Naive thymus-derived CD4-positive, alpha-beta T cell (primary cell): Measurements from ENCODE around the gene IMP4. TPM values are rescaled to one million over a fixed set of nuclear protein-coding genes. Genes with fewer than 3 reads are reported as not detected.

ENCODE experiments used
- ATAC-seq: fragments of 150-1000 bp; cut with Tn5 transposase; 2 replicates; pipeline ENCODE4 v1.10.0; 2021; ENCODE audit warnings: mild to moderate bottlenecking, moderate library complexity
- CTCF ChIA-PET: fragments of 350-600 bp; sonication (Branson Sonifier 250); formaldehyde crosslinking; loops from one replicate; lab custom pipeline; 2021; ENCODE audit warnings: antibody characterized with exemption; lab: Charles Lee
- POLR2A ChIA-PET: fragments of 350-600 bp; sonication (Branson Sonifier 250); formaldehyde crosslinking; loops from one replicate; lab custom pipeline; 2021; ENCODE audit warnings: antibody characterized with exemption, inconsistent platforms; lab: Charles Lee
- DNase-seq, 9 donors: peaks; one replicate each; pipeline versions ENCODE4 v3.0.0 to v3.0.0-alpha.2; 2020 to 2022; ENCODE audit warnings: mixed read lengths in 1 of 9
- H3K27ac ChIP-seq: one replicate; pipeline ENCODE4 v1.7.0; 2013; ENCODE audit warnings: mild to moderate bottlenecking, low read depth, low read length, moderate library complexity
- H3K27me3 ChIP-seq, 2 donors: one replicate each; pipeline ENCODE4 v1.7.0; 2013; ENCODE audit warnings: low read length in 2 of 2, mild to moderate bottlenecking in 2 of 2, moderate library complexity in 2 of 2; ENCODE audit not compliant: control insufficient read depth in 2 of 2, insufficient read depth in 2 of 2
- H3K36me3 ChIP-seq, 3 experiments: 1 replicate in 2 of 3; 2 replicates in 1 of 3; pipeline ENCODE4 v1.7.0; 2013; ENCODE audit warnings: low read length in 3 of 3, mild to moderate bottlenecking in 3 of 3, moderate library complexity in 1 of 3; ENCODE audit not compliant: insufficient read depth in 3 of 3, control insufficient read depth in 2 of 3
- H3K4me1 ChIP-seq, 2 donors: one replicate each; pipeline ENCODE4 v1.7.0; 2013; ENCODE audit warnings: low read length in 2 of 2, mild to moderate bottlenecking in 2 of 2, moderate library complexity in 1 of 2; ENCODE audit not compliant: control insufficient read depth in 2 of 2, insufficient read depth in 2 of 2
- H3K4me3 ChIP-seq: 2 replicates; pipeline ENCODE4 v1.7.0; 2013; ENCODE audit warnings: mild to moderate bottlenecking, low read length
- H3K9me3 ChIP-seq, 3 experiments: 1 replicate in 2 of 3; 2 replicates in 1 of 3; pipeline ENCODE4 v1.7.0; 2013; ENCODE audit warnings: low read length in 3 of 3; ENCODE audit not compliant: control insufficient read depth in 2 of 3
- H3K27ac Mint-ChIP-seq, 9 donors: one replicate each; pipeline ENCODE4 v1.8.0; 2020 to 2022; ENCODE audit warnings: mixed read lengths in 9 of 9, mild to moderate bottlenecking in 8 of 9, moderate library complexity in 5 of 9, inconsistent platforms in 2 of 9
- H3K27me3 Mint-ChIP-seq, 5 donors: one replicate each; pipeline ENCODE4 v1.8.0; 2021 to 2022; ENCODE audit warnings: mixed read lengths in 5 of 5, mild to moderate bottlenecking in 1 of 5
- H3K36me3 Mint-ChIP-seq, 5 donors: one replicate each; pipeline ENCODE4 v1.8.0; 2020 to 2022; ENCODE audit warnings: mixed read lengths in 5 of 5, mild to moderate bottlenecking in 3 of 5, inconsistent platforms in 1 of 5
- H3K4me1 Mint-ChIP-seq, 7 donors: one replicate each; pipeline ENCODE4 v1.8.0; 2020 to 2022; ENCODE audit warnings: mixed read lengths in 7 of 7, mild to moderate bottlenecking in 3 of 7, inconsistent platforms in 1 of 7
- H3K4me3 Mint-ChIP-seq, 10 donors: one replicate each; pipeline ENCODE4 v1.8.0; 2020 to 2022; ENCODE audit warnings: mild to moderate bottlenecking in 10 of 10, mixed read lengths in 10 of 10, moderate library complexity in 6 of 10, inconsistent platforms in 2 of 10
- H3K9me3 Mint-ChIP-seq, 11 donors: one replicate each; pipeline ENCODE4 v1.8.0; 2020 to 2022; ENCODE audit warnings: mixed read lengths in 11 of 11, mild to moderate bottlenecking in 4 of 11, inconsistent platforms in 1 of 11, moderate library complexity in 1 of 11
- intact Hi-C, 2 donors: fragments of 100-400 bp; cut with micrococcal nuclease; formaldehyde crosslinking; loops; one replicate each; pipeline ENCODE4 v1.15.1; 2023
- polyA plus RNA-seq, 2 donors: library from polyadenylated mRNA; unstranded; fragments of 300-500 nt; fragmentation: Illumina TruSeq; gene quantifications; one replicate each; pipeline ENCODE4 v1.2.3, GENCODE V29; 2021
- total RNA-seq, 6 experiments: library from RNA in 5 of 6; stranded (reverse) in 5 of 6; gene quantifications; 1 replicate in 5 of 6; 2 replicates in 1 of 6; pipeline ENCODE4 v1.2.3 and lab custom pipeline; 2021 to 2026

IMP4 gene
- total and polyA plus RNA-seq, 7 experiments from 2014 or later = 69.9 to 88.5 (median 79.3) TPM

DNA sequence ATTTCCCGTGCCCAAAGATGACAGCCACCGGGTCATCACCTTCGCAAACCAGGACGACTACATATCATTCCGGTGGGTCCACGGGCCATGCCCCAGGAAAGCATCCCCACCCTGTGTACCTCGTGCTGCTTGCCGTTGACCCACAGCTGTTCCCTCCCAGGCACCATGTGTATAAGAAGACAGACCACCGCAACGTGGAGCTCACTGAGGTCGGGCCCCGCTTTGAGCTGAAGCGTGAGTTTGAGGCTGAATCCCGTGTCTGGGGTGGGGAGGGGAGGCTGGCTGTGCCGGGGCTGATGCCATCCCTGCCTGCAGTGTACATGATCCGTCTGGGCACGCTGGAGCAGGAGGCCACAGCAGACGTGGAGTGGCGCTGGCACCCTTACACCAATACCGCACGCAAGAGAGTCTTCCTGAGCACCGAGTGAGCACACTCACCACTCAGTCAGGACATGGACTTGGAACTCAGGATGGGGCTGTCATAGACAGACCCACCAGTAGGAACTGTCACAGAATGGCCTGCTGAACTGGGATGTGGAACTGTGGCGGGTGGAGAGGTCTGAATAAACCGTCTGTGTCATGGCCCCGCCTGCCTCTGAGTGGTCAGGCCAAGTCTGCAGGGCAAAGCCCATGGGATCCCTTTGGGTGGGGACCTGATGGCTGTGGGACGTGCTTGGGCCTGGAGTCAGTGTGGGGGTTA is 3.5 kb downstream of the IMP4 start:
- peaks cover 0 to 2% (median 0%) of the 10 kb centered on the region in 5 donors for H3K27me3 Mint-ChIP-seq
- intact Hi-C loops = no loop called here
- Histone ChIP-seq H3K36me3 (peaks cover 16 to 41% (median 26%) of the 10 kb centered on the region in 3 experiments), H3K27me3 (no peaks in the 10 kb centered on the region), H3K27ac (no peak overlapping the region), H3K9me3 (no peaks in the 10 kb centered on the region), H3K4me1 (peaks cover 7 to 15% of the 10 kb centered on the region in 2 donors), H3K4me3 (no peak overlapping the region)
- peaks cover 0 to 36% (median 24%) of the 10 kb centered on the region in 5 donors for H3K36me3 Mint-ChIP-seq
- CTCF ChIA-PET = no interaction called here
- peaks cover 0 to 2% (median 0%) of the 10 kb centered on the region in 11 donors for H3K9me3 Mint-ChIP-seq
- no peak for ATAC-seq
- H3K4me3 Mint-ChIP-seq = peak overlapping the region in 5 of 10 donors; percentile 12 to 48 (median 34)
- peak overlapping the region in 2 of 9 donors; percentile 10 to 21 for H3K27ac Mint-ChIP-seq
- DNase-seq = no peak
- peaks cover 9 to 41% (median 29%) of the 10 kb centered on the region in 7 donors for H3K4me1 Mint-ChIP-seq
- POLR2A ChIA-PET = interaction anchor here (5.2 kb wide), 1 partner anchor 25 kb away, joined by 92 read pairs; no protein-coding TSS in a partner anchor

DNA sequence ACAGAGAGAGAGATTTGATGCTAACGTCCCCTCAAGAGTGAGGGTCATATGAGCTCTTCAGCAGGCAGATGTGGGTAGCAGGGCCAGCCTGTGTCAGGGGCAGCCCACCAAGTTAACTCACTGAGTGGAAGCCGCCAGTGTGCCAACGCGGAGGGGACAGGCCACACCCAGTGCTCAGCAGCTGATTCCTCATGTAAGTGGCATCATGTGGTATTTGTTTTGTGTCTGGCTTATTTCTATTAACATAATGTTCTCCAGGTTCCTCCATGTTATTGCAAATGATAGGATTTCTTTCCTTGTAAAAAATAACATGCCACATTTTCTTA is 4.0 kb downstream of the IMP4 start:
- DNase-seq (no peak), ATAC-seq (no peak)
- Mint-ChIP-seq H3K4me1 (peaks cover 6 to 36% (median 25%) of the 10 kb centered on the region in 7 donors), H3K9me3 (peaks cover 0 to 2% (median 0%) of the 10 kb centered on the region in 11 donors), H3K27ac (peak overlapping the region in 3 of 9 donors; percentile 10 to 33 (median 21)), H3K27me3 (peaks cover 0 to 2% (median 0%) of the 10 kb centered on the region in 5 donors), H3K36me3 (peaks cover 0 to 36% (median 22%) of the 10 kb centered on the region in 5 donors), H3K4me3 (no peak overlapping the region)
- peaks cover 5 to 12% of the 10 kb centered on the region in 2 donors for H3K4me1 ChIP-seq
- no peaks in the 10 kb centered on the region for H3K9me3 ChIP-seq
- CTCF ChIA-PET = interaction anchor here (0.6 kb wide), 1 partner anchor 12 kb away, joined by 3 read pairs; no protein-coding TSS in a partner anchor
- no peak overlapping the region for H3K4me3 ChIP-seq
- intact Hi-C loops = no loop called here
- H3K27me3 ChIP-seq = no peaks in the 10 kb centered on the region
- H3K36me3 ChIP-seq = peaks cover 16 to 41% (median 26%) of the 10 kb centered on the region in 3 experiments
- POLR2A ChIA-PET = interaction anchor here (0.7 kb wide), 1 partner anchor 24 kb away, joined by 3 read pairs; no protein-coding TSS in a partner anchor
- H3K27ac ChIP-seq = no peak overlapping the region

DNA sequence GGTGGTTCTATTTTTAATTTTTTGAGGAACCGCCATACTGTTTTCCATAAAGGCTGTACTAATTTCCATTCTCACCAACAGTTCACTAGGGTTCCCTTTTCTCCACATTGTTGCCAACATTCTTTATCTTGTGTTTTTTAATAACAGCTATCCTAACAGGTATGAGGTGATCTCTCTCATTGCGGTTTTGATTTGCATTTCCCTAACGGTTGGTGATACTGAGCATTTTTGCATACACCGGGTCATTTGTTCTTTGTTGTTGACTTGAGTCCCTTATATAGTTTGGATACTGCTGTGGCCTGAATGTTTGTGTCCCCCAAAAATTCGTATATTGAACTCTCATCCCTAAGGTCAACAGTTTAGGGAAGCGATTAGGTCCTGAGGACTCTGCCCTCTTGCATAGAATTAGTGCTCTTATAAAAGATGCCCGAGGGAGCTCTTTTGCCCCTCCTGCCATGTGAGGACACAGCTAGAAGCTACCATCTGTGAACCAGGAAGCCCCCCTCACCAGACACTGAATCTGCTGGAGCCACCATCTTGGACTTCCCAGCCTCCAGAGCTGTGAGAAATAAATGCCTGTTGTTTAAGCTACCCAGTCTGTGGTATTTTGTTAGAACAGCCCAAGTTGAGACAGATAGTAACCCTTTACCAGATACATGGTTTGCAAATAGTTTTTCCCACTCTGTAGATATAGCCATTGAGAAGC is 4.7 kb downstream of the IMP4 start:
- ChIA-PET POLR2A (interaction anchor here (0.7 kb wide), 1 partner anchor 24 kb away, joined by 3 read pairs; no protein-coding TSS in a partner anchor), CTCF (interaction anchor here (0.6 kb wide), 1 partner anchor 13 kb away, joined by 3 read pairs; no protein-coding TSS in a partner anchor)
- intact Hi-C loops = no loop called here
- Histone ChIP-seq H3K4me3 (no peak overlapping the region), H3K27me3 (no peaks in the 10 kb centered on the region), H3K9me3 (no peaks in the 10 kb centered on the region), H3K4me1 (peaks cover 5 to 12% of the 10 kb centered on the region in 2 donors), H3K27ac (no peak overlapping the region), H3K36me3 (peaks cover 16 to 41% (median 26%) of the 10 kb centered on the region in 3 experiments)
- Mint-ChIP-seq H3K36me3 (peaks cover 0 to 36% (median 20%) of the 10 kb centered on the region in 5 donors), H3K9me3 (peaks cover 0 to 2% (median 0%) of the 10 kb centered on the region in 11 donors), H3K27me3 (peaks cover 0 to 2% (median 0%) of the 10 kb centered on the region in 5 donors), H3K27ac (no peak overlapping the region), H3K4me3 (no peak overlapping the region), H3K4me1 (peaks cover 3 to 32% (median 23%) of the 10 kb centered on the region in 7 donors)
- ATAC-seq (no peak), DNase-seq (no peak)

- no peak overlapping the region for H3K4me3 Mint-ChIP-seq
- CTCF ChIA-PET = no interaction called here
Observed at GRCh38 chr2:130349174-130349573, 6.5 kb downstream of the IMP4 start.

DNA sequence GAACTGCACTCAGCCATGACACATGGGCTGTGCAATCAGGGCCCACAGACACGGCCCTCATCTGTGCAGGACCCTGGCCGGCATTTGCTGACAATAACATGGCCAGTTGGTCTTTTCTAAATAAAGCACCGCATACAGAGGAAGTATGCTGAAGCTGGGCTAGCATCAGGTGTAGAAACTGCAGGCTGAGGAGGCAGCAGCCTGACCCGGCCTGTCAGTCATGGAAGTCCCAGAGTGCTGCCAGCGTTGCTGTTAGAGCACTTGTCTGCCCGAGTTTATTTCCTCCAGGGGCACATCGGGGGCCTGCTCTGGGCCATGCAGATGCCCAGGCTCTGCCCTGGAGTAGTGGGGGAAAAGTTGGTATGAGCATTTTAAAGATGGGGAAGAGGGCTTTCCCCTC is 9.0 kb downstream of the IMP4 start:
- no peak for DNase-seq
- Mint-ChIP-seq H3K36me3 (peaks cover 0 to 20% (median 12%) of the 10 kb centered on the region in 5 donors), H3K9me3 (no peaks in the 10 kb centered on the region), H3K27me3 (peaks cover 0 to 1% (median 0%) of the 10 kb centered on the region in 5 donors), H3K4me1 (peaks cover 11 to 25% (median 16%) of the 10 kb centered on the region in 7 donors), H3K4me3 (no peak overlapping the region), H3K27ac (peak overlapping the region in 3 of 9 donors; percentile 18 to 84 (median 31))
- Histone ChIP-seq H3K9me3 (no peaks in the 10 kb centered on the region), H3K27me3 (no peaks in the 10 kb centered on the region), H3K4me3 (no peak overlapping the region), H3K4me1 (peaks cover 0 to 8% of the 10 kb centered on the region in 2 donors), H3K36me3 (peaks cover 0 to 16% (median 10%) of the 10 kb centered on the region in 3 experiments), H3K27ac (no peak overlapping the region)
- POLR2A ChIA-PET = interaction anchor here (5.7 kb wide), 1 partner anchor 9 kb away, joined by 58 read pairs; the partner anchor contains the start of gene IMP4
- CTCF ChIA-PET = interaction anchor here (1.2 kb wide), 1 partner anchor 9 kb away, joined by 3 read pairs; the partner anchor contains the start of gene IMP4
- ATAC-seq = no peak
- intact Hi-C loops = no loop called here

More at GRCh38 chr2:130349174-130349573, 6.5 kb downstream of the IMP4 start:
- intact Hi-C loops = no loop called here
- no peak overlapping the region for H3K27ac ChIP-seq
- peaks cover 0 to 2% of the 10 kb centered on the region in 2 donors for H3K4me1 ChIP-seq
- Mint-ChIP-seq H3K27ac (peak overlapping the region in 2 of 9 donors; percentile 34 to 44), H3K9me3 (no peaks in the 10 kb centered on the region), H3K27me3 (no peaks in the 10 kb centered on the region), H3K4me1 (peaks cover 7 to 21% (median 17%) of the 10 kb centered on the region in 7 donors), H3K36me3 (peaks cover 0 to 36% (median 19%) of the 10 kb centered on the region in 5 donors)
- H3K27me3 ChIP-seq = no peaks in the 10 kb centered on the region
- POLR2A ChIA-PET = no interaction called here
- H3K4me3 ChIP-seq = no peak overlapping the region
- peaks cover 16 to 41% (median 26%) of the 10 kb centered on the region in 3 experiments for H3K36me3 ChIP-seq
- H3K9me3 ChIP-seq = no peaks in the 10 kb centered on the region
- DNase-seq = no peak
- no peak for ATAC-seq

DNA sequence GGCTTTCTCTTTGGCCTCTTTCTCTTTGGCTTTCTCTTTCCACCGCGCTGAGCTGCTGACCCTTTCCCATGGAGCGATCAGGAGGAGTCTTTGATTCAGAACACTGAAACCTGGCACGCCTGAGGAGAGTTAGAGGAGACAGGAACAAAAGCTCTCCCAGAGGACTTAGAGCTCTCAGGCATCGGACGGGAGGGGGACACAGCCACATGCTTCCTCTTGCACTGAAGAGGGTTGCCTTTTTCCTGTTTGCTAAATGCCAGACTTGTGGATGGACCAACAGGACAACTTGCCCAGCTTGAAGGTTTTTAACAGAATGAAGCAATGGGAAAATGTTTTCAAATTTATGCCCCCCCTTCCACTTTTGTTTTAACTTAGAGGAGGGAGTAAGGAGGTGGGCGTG is 9.5 kb downstream of the IMP4 start:
- Histone ChIP-seq H3K27me3 (no peaks in the 10 kb centered on the region), H3K9me3 (no peaks in the 10 kb centered on the region), H3K27ac (no peak overlapping the region), H3K4me1 (peaks cover 0 to 9% of the 10 kb centered on the region in 2 donors), H3K4me3 (no peak overlapping the region), H3K36me3 (peaks cover 0 to 11% (median 4%) of the 10 kb centered on the region in 3 experiments)
- ATAC-seq = no peak
- Mint-ChIP-seq H3K4me3 (peak overlapping the region in 1 of 10 donors; percentile 29), H3K4me1 (peaks cover 11 to 22% (median 15%) of the 10 kb centered on the region in 7 donors), H3K27me3 (peaks cover 0 to 3% (median 0%) of the 10 kb centered on the region in 5 donors), H3K36me3 (peaks cover 0 to 16% (median 7%) of the 10 kb centered on the region in 5 donors), H3K9me3 (no peaks in the 10 kb centered on the region), H3K27ac (peak overlapping the region in 5 of 9 donors; percentile 4 to 48 (median 31))
- ChIA-PET POLR2A (interaction anchor here (5.7 kb wide), 1 partner anchor 9 kb away, joined by 58 read pairs; the partner anchor contains the start of gene IMP4), CTCF (interaction anchor here (1.2 kb wide), 1 partner anchor 10 kb away, joined by 3 read pairs; the partner anchor contains the start of gene IMP4)
- DNase-seq = no peak
- intact Hi-C loops = no loop called here
